ENCODE results near the gene C14orf93. TPM values are rescaled to one million over a fixed set of nuclear protein-coding genes. Genes with fewer than 3 reads are reported as not detected.

Gene C14orf93
- total and polyA plus RNA-seq, 8 donors = 5.0 to 29.1 (median 8.6) TPM; not detected in 1

DNA sequence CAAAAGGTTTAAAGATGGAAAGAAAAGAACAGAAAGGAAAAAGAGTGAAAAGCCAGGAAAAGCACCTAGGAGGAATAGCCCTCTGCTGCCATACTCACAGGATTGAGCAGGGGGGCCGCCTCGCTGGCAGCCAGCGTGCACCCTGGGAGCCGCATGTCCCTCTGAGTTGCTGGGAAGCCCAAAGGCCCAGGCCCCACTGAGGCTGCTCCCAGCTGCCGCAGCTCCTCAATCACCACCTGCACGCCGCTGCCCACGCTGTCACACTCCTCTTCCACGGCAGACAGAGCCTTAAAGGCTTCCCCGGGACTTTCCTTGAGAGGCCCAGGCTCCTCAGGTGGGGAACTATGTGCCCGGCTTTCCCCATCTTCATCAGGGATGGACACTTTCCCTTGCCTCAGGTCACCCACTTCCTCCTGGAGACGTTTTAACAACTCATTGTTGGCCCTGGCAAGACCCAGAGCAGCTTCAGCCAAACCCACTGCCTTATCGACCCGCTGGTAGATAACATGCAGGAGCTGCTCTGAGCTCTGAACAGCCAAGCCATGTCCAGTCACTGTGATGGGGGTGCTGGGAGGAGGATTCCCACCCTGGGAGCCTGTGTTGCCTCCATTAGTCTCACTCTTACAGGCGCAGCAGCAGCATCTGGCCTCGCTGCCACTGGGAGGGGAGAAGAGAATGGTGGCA is 11.5 kb downstream of the C14orf93 start:
- peaks cover 0 to 7% (median 2%) of the 10 kb centered on the region in 4 donors for H3K36me3 ChIP-seq
- TF ChIP-seq POLR2A (IDR thresholded peaks at IDR 0.05) = no peak
- TF ChIP-seq, protein P1, sequence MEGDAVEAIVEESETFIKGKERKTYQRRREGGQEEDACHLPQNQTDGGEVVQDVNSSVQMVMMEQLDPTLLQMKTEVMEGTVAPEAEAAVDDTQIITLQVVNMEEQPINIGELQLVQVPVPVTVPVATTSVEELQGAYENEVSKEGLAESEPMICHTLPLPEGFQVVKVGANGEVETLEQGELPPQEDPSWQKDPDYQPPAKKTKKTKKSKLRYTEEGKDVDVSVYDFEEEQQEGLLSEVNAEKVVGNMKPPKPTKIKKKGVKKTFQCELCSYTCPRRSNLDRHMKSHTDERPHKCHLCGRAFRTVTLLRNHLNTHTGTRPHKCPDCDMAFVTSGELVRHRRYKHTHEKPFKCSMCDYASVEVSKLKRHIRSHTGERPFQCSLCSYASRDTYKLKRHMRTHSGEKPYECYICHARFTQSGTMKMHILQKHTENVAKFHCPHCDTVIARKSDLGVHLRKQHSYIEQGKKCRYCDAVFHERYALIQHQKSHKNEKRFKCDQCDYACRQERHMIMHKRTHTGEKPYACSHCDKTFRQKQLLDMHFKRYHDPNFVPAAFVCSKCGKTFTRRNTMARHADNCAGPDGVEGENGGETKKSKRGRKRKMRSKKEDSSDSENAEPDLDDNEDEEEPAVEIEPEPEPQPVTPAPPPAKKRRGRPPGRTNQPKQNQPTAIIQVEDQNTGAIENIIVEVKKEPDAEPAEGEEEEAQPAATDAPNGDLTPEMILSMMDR (IDR thresholded peaks at IDR 0.05) = no peak
- TF ChIP-seq POLR2AphosphoS5 (IDR thresholded peaks at IDR 0.05) = no peak
- no peak for TF ChIP-seq EP300 (IDR thresholded peaks at IDR 0.05)
- H3K27ac ChIP-seq = no peak overlapping the region
- 64 to 80% (median 71%) methylated on average over 14 to 16 of the region's 16 CpGs for WGBS, 5 donors
- DNase-seq = peak in 1 of 2 donors; percentile 53
- H3K4me1 ChIP-seq = peaks cover 0 to 14% (median 12%) of the 10 kb centered on the region in 4 donors
- H3K27me3 ChIP-seq = no peaks in the 10 kb centered on the region
- intact Hi-C loops (cut with DNase I; ENCODE audit: low total_unique reads) = no loop called here
- H3K4me3 ChIP-seq = no peak overlapping the region
- no peaks in the 10 kb centered on the region for H3K9me3 ChIP-seq

DNA sequence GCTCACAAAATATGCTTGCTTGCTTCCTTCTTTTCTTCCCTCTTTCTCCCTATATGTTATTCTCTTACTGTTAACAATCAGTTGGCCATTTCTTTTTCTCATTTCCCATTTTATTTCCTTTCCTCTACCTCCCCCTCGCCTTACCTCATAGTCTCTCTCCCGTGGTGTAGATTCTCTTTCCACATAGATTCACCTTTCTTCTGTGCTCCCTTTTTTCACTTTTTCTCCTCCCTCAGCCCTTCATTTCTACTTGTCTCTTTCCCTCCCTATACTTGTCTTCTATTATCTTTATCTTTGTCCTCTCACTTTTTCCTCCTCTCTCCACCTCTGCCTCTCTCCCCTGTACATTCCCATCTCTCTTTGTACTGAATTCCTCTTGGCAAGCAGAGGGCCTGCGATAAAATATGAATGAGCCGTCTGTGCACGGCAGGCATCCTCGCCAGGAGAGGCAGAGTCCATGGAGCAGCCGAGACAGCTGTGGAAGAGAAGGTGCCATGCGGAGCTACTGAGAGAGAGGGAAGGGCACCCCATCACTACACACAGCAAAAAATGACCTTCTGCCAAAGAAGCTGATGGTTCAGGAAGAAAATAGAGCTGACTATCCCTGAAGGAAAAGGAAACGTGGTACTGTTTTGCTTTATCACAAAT is 12.1 kb downstream of the C14orf93 start:
- Histone ChIP-seq H3K36me3 (peaks cover 0 to 9% (median 4%) of the 10 kb centered on the region in 4 donors), H3K4me3 (no peak overlapping the region), H3K9me3 (no peaks in the 10 kb centered on the region), H3K27me3 (no peaks in the 10 kb centered on the region), H3K4me1 (peaks cover 0 to 14% (median 12%) of the 10 kb centered on the region in 4 donors), H3K27ac (no peak overlapping the region)
- TF ChIP-seq POLR2A (IDR thresholded peaks at IDR 0.05) (no peak), EP300 (IDR thresholded peaks at IDR 0.05) (no peak), POLR2AphosphoS5 (IDR thresholded peaks at IDR 0.05) (no peak)
- TF ChIP-seq, protein P1 (IDR thresholded peaks at IDR 0.05) = no peak
- 60 to 73% (median 64%) methylated on average over 9 of the region's 9 CpGs for WGBS, 5 donors
- no peak for DNase-seq
- intact Hi-C loops (cut with DNase I; ENCODE audit: low total_unique reads) = no loop called here

DNA sequence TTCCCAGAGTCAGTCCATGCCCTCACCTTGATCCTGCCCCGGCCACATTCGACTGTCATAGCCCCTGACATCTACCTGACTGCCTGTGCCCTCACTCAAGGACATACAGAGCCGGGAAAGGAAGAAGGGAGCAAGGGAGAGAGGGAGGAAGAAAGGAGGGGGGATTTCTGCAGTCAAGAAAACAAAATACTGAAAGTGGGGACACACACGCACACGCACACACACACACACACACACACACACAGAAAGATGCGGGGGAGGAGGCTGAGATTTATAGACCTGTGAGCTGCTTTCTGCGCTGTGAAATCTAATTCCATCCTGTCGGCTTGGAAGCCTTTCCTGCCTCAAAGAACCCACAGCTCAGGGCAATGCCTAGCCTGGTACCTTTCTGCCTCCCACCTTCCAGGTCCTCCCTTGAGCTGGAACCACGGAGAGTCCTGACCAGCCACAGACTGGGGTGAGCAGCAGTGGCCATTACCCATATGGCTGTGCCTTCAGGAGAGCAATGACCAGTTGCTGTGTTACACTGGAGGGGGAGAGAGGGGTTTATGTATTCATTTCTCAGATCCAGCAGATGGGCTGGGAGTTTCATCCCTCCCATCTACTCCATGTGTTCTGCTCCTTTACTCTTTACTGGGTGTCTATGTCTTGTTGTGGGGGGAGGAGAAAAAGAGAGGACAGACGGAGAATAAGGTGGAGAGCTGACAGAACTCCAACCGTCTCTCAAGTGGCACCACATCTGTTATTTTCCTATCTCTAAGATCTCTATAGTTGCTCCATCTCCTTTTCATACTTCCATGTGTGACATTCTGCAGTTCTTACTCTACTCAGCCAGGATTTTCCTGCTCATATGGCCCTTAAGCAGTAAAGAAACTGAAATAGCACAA is 12.9 kb downstream of the C14orf93 start:
- H3K27ac ChIP-seq = no peak overlapping the region
- peaks cover 0 to 9% (median 4%) of the 10 kb centered on the region in 4 donors for H3K36me3 ChIP-seq
- no peak overlapping the region for H3K4me3 ChIP-seq
- TF ChIP-seq POLR2A (IDR thresholded peaks at IDR 0.05) = no peak
- H3K27me3 ChIP-seq = no peaks in the 10 kb centered on the region
- no peak for DNase-seq
- no peaks in the 10 kb centered on the region for H3K9me3 ChIP-seq
- WGBS, 5 donors = 81 to 89% (median 85%) methylated on average over 10 to 11 of the region's 11 CpGs
- intact Hi-C loops (cut with DNase I; ENCODE audit: low total_unique reads) = no loop called here
- H3K4me1 ChIP-seq = peaks cover 0 to 14% (median 12%) of the 10 kb centered on the region in 4 donors

DNA sequence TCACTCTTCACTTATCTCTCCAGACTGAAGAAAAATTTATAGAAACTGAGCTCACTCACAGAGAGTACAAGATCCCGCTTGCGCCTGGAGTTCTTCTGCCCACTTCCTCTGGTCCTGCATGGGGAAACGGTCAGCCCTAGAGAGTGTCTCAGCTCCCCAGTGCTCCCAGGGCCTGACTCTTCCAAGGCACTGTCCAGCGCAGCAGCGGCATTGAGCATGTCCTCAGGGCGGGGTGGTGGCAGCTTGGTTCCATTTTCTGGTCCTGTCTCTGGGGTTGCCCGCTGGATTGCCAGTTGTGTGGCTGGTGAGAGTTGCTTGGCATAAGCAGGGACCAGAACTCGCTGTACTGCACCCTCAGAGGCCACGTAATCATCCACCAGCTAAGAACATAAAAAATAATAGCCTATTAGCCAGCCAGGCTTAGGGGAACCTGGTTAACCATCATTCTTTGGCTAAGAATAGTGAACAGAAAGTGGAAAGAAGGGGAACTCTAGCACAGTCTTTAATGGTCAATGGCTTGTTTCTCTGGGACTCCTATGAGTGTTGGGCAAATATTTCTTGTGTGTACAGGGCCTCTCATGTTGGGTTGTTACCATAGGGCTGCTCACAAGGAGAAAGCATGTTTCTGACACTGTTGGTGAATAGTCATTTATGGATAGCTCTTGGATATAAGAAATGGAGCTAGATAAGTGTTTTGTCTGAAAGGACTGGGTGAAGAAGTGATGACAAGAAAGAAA is 13.9 kb downstream of the C14orf93 start:
- Histone ChIP-seq H3K27ac (no peak overlapping the region), H3K27me3 (no peaks in the 10 kb centered on the region), H3K4me1 (peaks cover 0 to 14% (median 12%) of the 10 kb centered on the region in 4 donors), H3K4me3 (no peak overlapping the region), H3K9me3 (no peaks in the 10 kb centered on the region), H3K36me3 (peaks cover 0 to 18% (median 12%) of the 10 kb centered on the region in 4 donors)
- WGBS, 5 donors = 91 to 97% (median 93%) methylated on average over 9 of the region's 9 CpGs
- DNase-seq = no peak
- intact Hi-C loops (cut with DNase I; ENCODE audit: low total_unique reads) = no loop called here
- no peak for TF ChIP-seq EP300 (IDR thresholded peaks at IDR 0.05)
- TF ChIP-seq, protein P1 (IDR thresholded peaks at IDR 0.05) = no peak
- TF ChIP-seq POLR2A (IDR thresholded peaks at IDR 0.05) = no peak
- no peak for TF ChIP-seq POLR2AphosphoS5 (IDR thresholded peaks at IDR 0.05)
